ENCODE results near the gene CCDC141.

DNA sequence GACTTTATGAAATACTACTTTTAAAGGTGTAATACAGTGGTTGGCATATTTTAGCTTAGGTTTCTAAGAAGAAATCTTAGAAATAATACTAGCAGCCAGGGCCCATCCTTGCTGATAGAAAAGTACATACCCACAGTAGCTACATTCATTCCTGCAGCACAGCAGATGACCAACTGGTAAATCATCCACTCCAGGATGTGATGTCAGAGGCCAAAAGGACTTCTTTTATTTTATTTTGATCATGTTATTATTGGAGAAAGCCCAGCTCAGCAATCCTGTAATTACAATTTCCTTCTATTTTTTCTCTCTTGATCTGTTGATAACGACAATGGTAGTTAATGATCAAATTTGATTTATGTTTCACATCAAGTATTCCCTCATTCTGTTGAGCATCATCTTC, 224.8 kb downstream of the CCDC141 start:
- TF ChIP-seq MAX (IDR thresholded peaks at IDR 0.05; ENCODE audit: insufficient read depth, insufficient read length) (no peak), CTCF (IDR thresholded peaks at IDR 0.05; ENCODE audit: extremely low read depth in 1 of 2, insufficient read depth in 1 of 2, low read depth in 1 of 2, low read length in 2 of 2) (no peak)

All from endothelial cell of umbilical vein (primary cell).